GM21717 (cell line): ENCODE data around the gene PALM2AKAP2.

Source experiments
- ATAC-seq: cut with Tn5 transposase; IDR thresholded peaks from one replicate; pipeline ENCODE4 v1.9.1; 2021; ENCODE audit warnings: mild to moderate bottlenecking, moderate library complexity; ENCODE audit not compliant: unreplicated experiment

Gene PALM2AKAP2

GRCh38 chr9:109771796-109772531 is 8.0 kb upstream of the PALM2AKAP2 start:
- no peak for ATAC-seq

- no peak for ATAC-seq
These were observed 4.5 kb upstream of the PALM2AKAP2 start for GRCh38 chr9:109775516-109775915.

- ATAC-seq, result no peak
These were observed 3.6 kb upstream of the PALM2AKAP2 start for GRCh38 chr9:109776391-109776790.

DNA sequence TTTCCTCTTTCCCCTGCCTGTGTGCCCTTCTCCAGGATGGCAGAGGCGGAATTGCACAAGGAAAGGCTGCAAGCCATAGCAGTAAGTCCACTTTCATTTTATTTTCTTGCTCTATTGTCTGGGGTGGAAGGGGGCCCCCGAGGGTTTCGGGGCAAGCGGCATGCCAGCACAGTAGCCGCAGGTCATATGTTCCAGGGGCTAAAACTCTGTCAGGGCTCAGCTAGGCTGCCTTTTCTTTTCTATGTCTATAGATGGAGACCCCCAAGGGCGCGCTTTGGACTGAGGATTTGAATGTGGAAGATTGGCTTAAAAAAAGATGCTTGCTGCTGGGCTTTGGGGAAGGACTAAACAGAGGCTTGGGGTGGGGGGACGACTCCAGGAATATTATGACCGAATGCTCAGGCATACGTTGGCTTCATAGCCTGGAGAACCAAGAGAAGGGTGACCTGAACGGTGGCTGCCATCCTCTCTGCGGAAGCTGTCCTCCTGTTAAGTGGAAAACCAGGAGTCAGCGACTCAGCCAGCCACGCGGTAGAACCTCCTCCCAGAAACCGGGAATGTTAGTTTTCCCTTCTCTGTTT is 545 bp downstream of the PALM2AKAP2 start:
- no peak for ATAC-seq

DNA sequence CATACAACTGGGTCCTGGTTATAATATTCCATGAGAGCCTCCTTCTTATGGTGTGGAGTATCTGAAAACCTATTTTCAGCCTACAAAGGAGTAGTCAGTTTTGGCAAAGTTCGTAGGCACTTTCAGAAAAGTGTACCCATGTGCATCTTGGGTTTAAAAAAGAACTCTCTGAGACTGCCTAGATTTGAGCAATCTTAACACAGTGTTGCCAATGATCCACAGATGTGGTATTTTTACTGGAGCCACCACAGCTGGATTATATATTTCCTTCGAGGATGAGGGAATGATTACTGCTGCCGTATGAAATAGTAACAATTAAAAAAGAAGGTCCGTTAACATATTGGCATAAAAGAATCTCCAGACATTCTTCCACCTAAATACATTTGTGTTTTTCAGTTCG is 1.1 kb downstream of the PALM2AKAP2 start:
- ATAC-seq, result no peak

GRCh38 chr9:109781541-109782197 is 1.7 kb downstream of the PALM2AKAP2 start:
- ATAC-seq, result no peak

DNA sequence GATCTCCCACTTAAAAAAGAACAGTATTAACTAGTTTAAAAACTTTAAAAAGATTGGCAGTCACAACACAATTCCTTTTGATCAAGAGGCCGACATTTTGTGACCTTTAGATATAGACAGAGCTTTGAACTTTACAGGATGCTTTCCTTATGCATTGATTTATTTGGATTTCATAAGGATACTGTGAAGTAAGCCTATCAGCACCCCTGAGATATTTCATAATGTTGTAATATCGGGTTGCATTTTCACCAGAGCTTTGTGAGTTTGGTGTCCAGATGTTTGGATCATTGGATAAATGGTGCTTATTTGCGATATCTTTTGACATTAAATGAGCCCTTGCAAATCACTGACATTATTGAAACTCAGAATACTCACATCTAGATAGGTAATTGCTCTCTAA is 7.7 kb downstream of the PALM2AKAP2 start:
- ATAC-seq, result no peak

- no peak for ATAC-seq
These were observed 9.6 kb downstream of the PALM2AKAP2 start for GRCh38 chr9:109789556-109789955.

DNA sequence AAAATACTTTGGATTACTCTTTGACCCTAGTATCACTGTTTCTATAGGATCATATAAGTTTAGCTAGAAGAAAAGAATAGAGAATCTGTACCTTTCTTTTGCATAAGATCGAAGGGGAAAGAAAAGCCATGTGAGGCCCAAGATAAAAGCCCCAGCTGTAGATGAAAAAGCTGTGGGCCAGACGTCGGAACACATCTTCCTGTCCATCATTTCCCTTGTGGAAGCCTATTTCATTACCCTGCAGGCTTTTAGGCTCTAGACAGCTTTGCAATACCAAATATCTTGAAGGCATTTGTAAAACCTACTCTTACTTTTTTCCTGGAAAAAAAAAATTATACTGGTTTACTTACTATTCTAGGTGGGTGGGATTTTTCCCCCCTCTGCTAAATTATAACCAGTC is 10.0 kb downstream of the PALM2AKAP2 start:
- ATAC-seq, result no peak

GRCh38 chr9:109791003-109791677 is 11.1 kb downstream of the PALM2AKAP2 start:
- no peak for ATAC-seq

DNA sequence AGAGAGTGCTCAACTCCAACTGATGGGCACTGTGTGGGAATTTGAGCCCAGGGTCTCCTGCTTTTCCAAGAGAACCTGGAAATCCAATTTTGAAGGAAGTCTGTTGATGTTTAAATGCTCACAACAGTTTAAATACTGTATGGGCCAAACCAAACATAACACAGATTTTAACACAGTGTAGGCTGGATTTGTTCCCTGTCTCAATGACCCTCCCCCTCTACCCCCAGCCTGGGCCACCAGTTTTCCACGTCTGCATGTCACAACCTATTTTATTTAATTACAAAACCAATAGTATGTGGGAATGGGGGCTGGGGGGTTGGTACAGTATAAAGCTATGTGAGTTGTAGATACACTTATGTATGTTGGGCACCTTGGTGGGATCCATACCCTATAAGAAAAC is 11.7 kb downstream of the PALM2AKAP2 start:
- no peak for ATAC-seq

- ATAC-seq, result no peak
These were observed 13.1 kb downstream of the PALM2AKAP2 start for GRCh38 chr9:109792951-109793546.

GRCh38 chr9:109793921-109794320 is 13.9 kb downstream of the PALM2AKAP2 start:
- no peak for ATAC-seq

GRCh38 chr9:109794361-109795012 is 14.5 kb downstream of the PALM2AKAP2 start:
- ATAC-seq, result no peak

DNA sequence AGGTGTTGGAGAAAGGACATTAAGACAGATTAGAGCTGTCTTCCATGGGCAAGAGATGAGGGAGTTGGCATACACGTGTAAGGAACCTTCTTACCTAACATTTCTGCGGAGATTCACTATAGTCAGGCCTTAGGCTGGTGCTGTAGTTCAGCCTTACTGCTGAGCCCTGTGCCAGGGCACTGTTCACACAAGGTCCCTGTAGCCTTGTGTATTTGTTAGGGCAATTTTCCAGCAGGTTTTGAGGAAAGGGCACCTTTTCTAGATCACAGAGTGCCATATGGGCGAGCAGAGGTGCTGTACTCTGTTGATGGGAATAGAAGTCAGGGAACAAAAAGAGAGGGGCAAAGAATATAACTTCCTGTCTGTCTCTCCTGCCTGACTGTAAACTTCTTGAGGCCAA is 15.6 kb downstream of the PALM2AKAP2 start:
- ATAC-seq, result no peak

GRCh38 chr9:109796078-109796477 is 16.1 kb downstream of the PALM2AKAP2 start:
- ATAC-seq, result no peak

DNA sequence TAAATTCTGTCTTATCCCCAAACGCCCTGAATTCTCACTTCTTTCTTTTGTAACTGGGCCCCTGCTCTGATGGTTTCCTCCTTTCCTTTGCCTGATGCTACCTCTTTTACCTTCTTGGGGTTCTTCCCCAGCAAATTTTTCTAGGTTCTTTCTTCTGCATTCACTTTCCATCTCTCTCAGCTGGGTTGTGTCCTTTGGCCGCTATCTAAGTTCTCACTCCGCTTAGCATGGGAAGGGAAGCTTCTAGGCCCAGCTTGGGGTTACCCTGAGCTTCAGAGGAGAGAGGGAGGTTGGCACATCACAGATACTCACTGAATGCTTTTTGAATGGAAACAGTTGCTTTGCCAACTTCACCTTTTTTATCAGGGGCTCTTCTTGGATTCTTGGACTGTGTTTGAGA is 17.0 kb downstream of the PALM2AKAP2 start:
- no peak for ATAC-seq

DNA sequence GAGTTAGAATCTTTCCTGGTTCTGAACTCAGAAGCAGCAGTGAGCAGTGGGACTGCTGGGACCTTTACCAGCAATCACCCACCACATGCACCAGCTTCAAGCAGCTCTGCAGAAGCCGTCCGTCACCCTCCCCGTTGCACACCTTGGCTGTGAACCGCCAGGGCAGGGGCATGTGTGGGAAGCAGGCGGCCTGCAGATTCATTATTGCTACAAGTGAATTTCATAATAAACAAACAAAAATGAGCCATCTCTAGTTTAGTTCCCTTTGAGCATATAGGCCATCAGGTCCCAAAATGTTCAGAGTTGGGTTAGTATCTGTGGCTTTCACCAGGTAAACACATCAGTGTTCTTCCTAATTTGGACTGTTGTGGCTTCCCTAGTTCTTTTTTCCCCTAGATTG is 17.5 kb downstream of the PALM2AKAP2 start:
- ATAC-seq, result no peak

DNA sequence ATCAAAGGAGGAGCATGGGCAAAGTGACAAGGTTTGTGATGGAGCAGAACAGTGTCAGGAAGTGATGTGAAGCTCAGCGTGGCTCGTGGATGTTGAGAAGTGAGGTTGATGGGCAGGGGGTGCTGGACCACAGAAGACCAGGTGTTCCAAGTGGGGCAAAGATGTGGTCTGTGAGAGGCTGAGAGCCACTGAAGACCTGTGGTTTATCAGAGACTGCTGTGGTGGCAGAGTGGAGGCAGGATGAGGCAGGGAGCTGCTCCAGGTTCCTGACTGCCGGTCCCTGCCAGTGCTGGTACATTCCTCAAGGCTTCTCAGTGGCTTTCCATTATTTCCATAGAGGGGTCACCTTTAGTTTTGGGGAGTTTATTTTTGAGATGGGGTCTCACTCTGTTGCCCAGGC is 19.1 kb downstream of the PALM2AKAP2 start:
- ATAC-seq, result no peak

GRCh38 chr9:109799792-109800191 is 19.8 kb downstream of the PALM2AKAP2 start:
- ATAC-seq, result no peak

DNA sequence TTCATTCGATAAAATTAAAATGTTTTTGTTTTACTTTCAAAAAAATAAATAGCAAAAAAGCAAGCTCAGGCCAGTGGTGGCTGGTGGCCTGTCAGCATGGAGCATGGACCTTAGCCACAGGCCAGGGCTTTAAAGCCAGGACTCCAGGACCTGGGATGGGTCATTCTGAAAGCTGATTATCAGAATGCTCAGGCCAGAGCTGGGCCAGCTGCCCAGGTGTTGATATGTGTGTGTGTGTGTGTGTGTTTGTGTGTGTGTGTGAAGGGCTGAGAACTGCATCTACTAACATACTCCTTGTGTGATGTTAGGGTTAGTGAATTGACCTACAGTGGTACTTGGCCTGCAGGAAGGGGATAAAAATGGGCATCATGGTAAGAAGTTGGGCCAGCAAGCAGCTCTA is 21.5 kb downstream of the PALM2AKAP2 start:
- no peak for ATAC-seq
